Measurements from ENCODE around the gene OR2L3. TPM values are rescaled to one million over a fixed set of nuclear protein-coding genes. Genes with fewer than 3 reads are reported as not detected.

OR2L3 gene
- total RNA-seq, 1 experiment from 2014 or later: not detected

DNA sequence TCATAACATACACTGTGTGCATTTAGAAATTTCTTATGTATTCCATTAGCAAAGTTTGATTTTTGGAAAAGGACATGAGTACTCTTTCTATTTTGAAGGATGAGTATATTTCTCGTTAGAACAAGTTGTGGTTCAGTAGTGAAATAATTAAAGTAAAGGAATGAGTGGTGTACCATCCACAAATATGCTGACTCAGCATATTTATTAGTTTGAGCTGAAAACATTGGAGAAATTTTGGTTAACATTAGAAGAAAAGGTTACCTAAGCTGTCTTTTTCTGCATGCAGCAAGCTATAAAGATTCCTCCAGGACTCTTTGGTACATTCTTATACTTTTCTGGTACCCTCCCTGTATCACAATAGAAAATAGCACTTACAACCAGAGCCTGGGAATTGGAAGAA, 38.9 kb upstream of the OR2L3 start:
- no TSS peak for BruUV-seq (replicated peaks)
- Histone ChIP-seq H3K4me1 (ENCODE audit: insufficient read depth, low read length, poor library complexity, severe bottlenecking) (no peaks in the 10 kb centered on the region), H3K36me3 (ENCODE audit: insufficient read depth, low read length, poor library complexity, severe bottlenecking) (no peaks in the 10 kb centered on the region), H3K27me3 (replicated peaks; ENCODE audit: insufficient read depth, low read depth, low read length, poor library complexity) (no peaks in the 10 kb centered on the region), H3K9me3 (ENCODE audit: low read depth, low read length, poor library complexity, severe bottlenecking) (peaks cover 41% of the 10 kb centered on the region), H3K27ac (ENCODE audit: low read depth, low read length, poor library complexity, severe bottlenecking) (no peak overlapping the region), H3K4me3 (ENCODE audit: low read depth, low read length, poor library complexity, severe bottlenecking) (no peak overlapping the region)
- CTCF ChIA-PET: no interaction called here
- POLR2A ChIA-PET (ENCODE audit: low non-redundant PET): no interaction called here
- no peak for DNase-seq (ENCODE audit: low spot score)
- TF ChIP-seq, protein P1, sequence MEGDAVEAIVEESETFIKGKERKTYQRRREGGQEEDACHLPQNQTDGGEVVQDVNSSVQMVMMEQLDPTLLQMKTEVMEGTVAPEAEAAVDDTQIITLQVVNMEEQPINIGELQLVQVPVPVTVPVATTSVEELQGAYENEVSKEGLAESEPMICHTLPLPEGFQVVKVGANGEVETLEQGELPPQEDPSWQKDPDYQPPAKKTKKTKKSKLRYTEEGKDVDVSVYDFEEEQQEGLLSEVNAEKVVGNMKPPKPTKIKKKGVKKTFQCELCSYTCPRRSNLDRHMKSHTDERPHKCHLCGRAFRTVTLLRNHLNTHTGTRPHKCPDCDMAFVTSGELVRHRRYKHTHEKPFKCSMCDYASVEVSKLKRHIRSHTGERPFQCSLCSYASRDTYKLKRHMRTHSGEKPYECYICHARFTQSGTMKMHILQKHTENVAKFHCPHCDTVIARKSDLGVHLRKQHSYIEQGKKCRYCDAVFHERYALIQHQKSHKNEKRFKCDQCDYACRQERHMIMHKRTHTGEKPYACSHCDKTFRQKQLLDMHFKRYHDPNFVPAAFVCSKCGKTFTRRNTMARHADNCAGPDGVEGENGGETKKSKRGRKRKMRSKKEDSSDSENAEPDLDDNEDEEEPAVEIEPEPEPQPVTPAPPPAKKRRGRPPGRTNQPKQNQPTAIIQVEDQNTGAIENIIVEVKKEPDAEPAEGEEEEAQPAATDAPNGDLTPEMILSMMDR (conservative IDR thresholded peaks at IDR 0.05; ENCODE audit: low read depth, low read length): no peak
- no peak for TF ChIP-seq EZH2 (IDR thresholded peaks at IDR 0.05; ENCODE audit: borderline replicate concordance, low read depth, low read length, poor library complexity, severe bottlenecking)
- intact Hi-C loops (cut with micrococcal nuclease; ENCODE audit: unreplicated experiment): no loop called here

DNA sequence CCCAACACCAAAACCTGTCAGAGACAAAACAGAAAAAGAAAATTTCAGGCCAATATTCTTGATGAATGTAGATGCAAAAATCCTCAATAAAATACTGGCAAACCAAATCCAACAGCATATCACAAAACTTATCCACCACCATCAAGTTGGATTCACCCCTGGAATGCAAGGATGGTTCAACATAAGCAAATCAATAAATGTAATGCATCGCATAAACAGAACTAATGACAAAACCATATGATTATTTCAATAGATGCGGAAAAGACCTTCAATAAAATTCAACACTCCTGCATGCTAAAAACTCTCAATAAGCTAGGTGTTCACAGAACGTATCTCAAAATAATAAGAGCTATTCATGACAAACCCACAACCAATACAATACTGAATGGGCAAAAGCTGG, 37.0 kb upstream of the OR2L3 start:
- no peak overlapping the region for H3K27ac ChIP-seq (ENCODE audit: low read depth, low read length, poor library complexity, severe bottlenecking)
- no peak overlapping the region for H3K4me3 ChIP-seq (ENCODE audit: low read depth, low read length, poor library complexity, severe bottlenecking)
- ChIA-PET CTCF (no interaction called here), POLR2A (ENCODE audit: low non-redundant PET) (no interaction called here)
- peaks cover 47% of the 10 kb centered on the region for H3K9me3 ChIP-seq (ENCODE audit: low read depth, low read length, poor library complexity, severe bottlenecking)
- intact Hi-C loops (cut with micrococcal nuclease; ENCODE audit: unreplicated experiment): no loop called here
- no TSS peak for BruUV-seq (replicated peaks)
- no peaks in the 10 kb centered on the region for H3K27me3 ChIP-seq (replicated peaks; ENCODE audit: insufficient read depth, low read depth, low read length, poor library complexity)
- no peak for DNase-seq (ENCODE audit: low spot score)
- no peaks in the 10 kb centered on the region for H3K4me1 ChIP-seq (ENCODE audit: insufficient read depth, low read length, poor library complexity, severe bottlenecking)
- H3K36me3 ChIP-seq (ENCODE audit: insufficient read depth, low read length, poor library complexity, severe bottlenecking): no peaks in the 10 kb centered on the region
- TF ChIP-seq, protein P1 (conservative IDR thresholded peaks at IDR 0.05; ENCODE audit: low read depth, low read length): no peak
- TF ChIP-seq EZH2 (IDR thresholded peaks at IDR 0.05; ENCODE audit: borderline replicate concordance, low read depth, low read length, poor library complexity, severe bottlenecking): no peak

DNA sequence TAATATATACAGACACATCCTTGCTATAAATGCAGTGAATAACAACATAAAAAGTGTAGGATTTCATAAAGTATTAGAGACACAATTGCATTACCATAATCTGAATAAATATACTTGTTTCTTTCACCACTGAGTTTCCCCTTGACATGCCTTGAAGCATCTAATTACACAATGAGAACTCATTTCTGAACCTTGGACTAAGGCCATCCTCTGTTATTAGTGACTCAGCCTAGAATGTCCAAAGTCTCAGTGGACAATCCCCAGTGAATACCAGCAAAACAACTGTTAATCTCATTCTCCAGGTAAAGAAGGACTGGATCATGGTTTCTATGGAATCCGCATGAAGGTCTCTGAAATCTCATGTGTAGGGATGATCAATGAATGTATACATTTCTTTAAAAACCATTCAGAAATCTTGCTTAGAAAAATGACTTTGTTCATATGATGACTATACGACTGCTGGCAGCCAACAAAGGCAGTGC, 33.4 kb upstream of the OR2L3 start, which contains the start of gene OR2L5:
Gene OR2L5, plus strand, starts transcription at position 432 of the 482 bp plus-strand sequence. CDS start 8,288 bp downstream, outside the sequence.
- ChIA-PET POLR2A (ENCODE audit: low non-redundant PET) (no interaction called here), CTCF (no interaction called here)
- Histone ChIP-seq H3K36me3 (ENCODE audit: insufficient read depth, low read length, poor library complexity, severe bottlenecking) (no peaks in the 10 kb centered on the region), H3K4me3 (ENCODE audit: low read depth, low read length, poor library complexity, severe bottlenecking) (no peak within 1 kb of the TSS), H3K27me3 (replicated peaks; ENCODE audit: insufficient read depth, low read depth, low read length, poor library complexity) (no peaks in the 10 kb centered on the region), H3K4me1 (ENCODE audit: insufficient read depth, low read length, poor library complexity, severe bottlenecking) (no peaks in the 10 kb centered on the region), H3K27ac (ENCODE audit: low read depth, low read length, poor library complexity, severe bottlenecking) (no peak within 1 kb of the TSS), H3K9me3 (ENCODE audit: low read depth, low read length, poor library complexity, severe bottlenecking) (peaks cover 31% of the 10 kb centered on the region)
- intact Hi-C loops (cut with micrococcal nuclease; ENCODE audit: unreplicated experiment): no loop called here
- no TSS peak for BruUV-seq (replicated peaks)
- no peak for DNase-seq (ENCODE audit: low spot score)
- TF ChIP-seq, protein P1 (conservative IDR thresholded peaks at IDR 0.05; ENCODE audit: low read depth, low read length): no peak
- TF ChIP-seq EZH2 (IDR thresholded peaks at IDR 0.05; ENCODE audit: borderline replicate concordance, low read depth, low read length, poor library complexity, severe bottlenecking): no peak

All from A673 (cell line).